OCI-LY7 (cell line): ENCODE data around the gene COL1A2. TPM values are rescaled to one million over a fixed set of nuclear protein-coding genes. Genes with fewer than 3 reads are reported as not detected.

Source experiments
- BruUV-seq: library from RNA; stranded (reverse); fragments of 400-500 nt; replicated peaks from 2 replicates; lab custom pipeline; 2021; lab: Mats Ljungman, UMichigan
- CTCF ChIA-PET: fragments of 300-600 bp; sonication (Branson Sonifier 250); formaldehyde crosslinking; loops from one replicate; lab custom pipeline; 2022; ENCODE audit warnings: antibody characterized with exemption; ENCODE audit not compliant: unreplicated experiment; lab: Charles Lee
- POLR2A ChIA-PET: fragments of 300-600 bp; sonication (Branson Sonifier 250); formaldehyde crosslinking; loops from one replicate; lab custom pipeline; 2022; ENCODE audit warnings: antibody characterized with exemption; lab: Charles Lee
- DNase-seq: peaks from one replicate; pipeline ENCODE4 v3.0.0-alpha.2; 2015; ENCODE audit warnings: low spot score
- H2AFZ ChIP-seq: fragments of 200-600 bp; sonication (generic), shearing (Covaris generic); 2 replicates; pipeline ENCODE4 v1.6.1; 2014; ENCODE audit warnings: mild to moderate bottlenecking, antibody characterized with exemption, low read length, moderate library complexity
- H3K27ac ChIP-seq: fragments of 200-600 bp; sonication (generic); 2 replicates; pipeline ENCODE4 v1.5.1; 2014; ENCODE audit warnings: mixed run types, low read depth, mild to moderate bottlenecking, moderate library complexity, low read length, inconsistent platforms; ENCODE audit not compliant: poor library complexity, severe bottlenecking
- H3K36me3 ChIP-seq: fragments of 200-600 bp; sonication (generic); 2 replicates; pipeline ENCODE4 v1.6.1; 2014; ENCODE audit warnings: mild to moderate bottlenecking, antibody characterized with exemption, low read length, moderate library complexity, mixed read lengths; ENCODE audit not compliant: insufficient read depth
- H3K4me1 ChIP-seq: fragments of 200-600 bp; sonication (generic); 2 replicates; pipeline ENCODE4 v1.5.1; 2014; ENCODE audit warnings: mild to moderate bottlenecking, low read length; ENCODE audit not compliant: insufficient read depth, poor library complexity, severe bottlenecking
- H3K4me2 ChIP-seq: fragments of 200-600 bp; sonication (generic); 2 replicates; pipeline ENCODE4 v1.6.1; 2014; ENCODE audit warnings: mild to moderate bottlenecking, low read length
- H3K4me3 ChIP-seq: fragments of 200-600 bp; sonication (generic); 2 replicates; pipeline ENCODE4 v1.5.1; 2014; ENCODE audit warnings: mild to moderate bottlenecking, low read depth, low read length; ENCODE audit not compliant: poor library complexity, severe bottlenecking
- H3K79me2 ChIP-seq: fragments of 200-600 bp; sonication (generic); 2 replicates; pipeline ENCODE4 v1.6.1; 2016; ENCODE audit warnings: low read depth, mild to moderate bottlenecking, low read length, moderate library complexity, mixed read lengths; ENCODE audit not compliant: insufficient read depth
- H3K9me2 ChIP-seq: fragments of 200-600 bp; sonication (generic); 2 replicates; pipeline ENCODE4 v1.6.1; 2016; ENCODE audit warnings: mild to moderate bottlenecking, low read length, mixed read lengths; ENCODE audit not compliant: insufficient read depth
- H3K9me3 ChIP-seq: fragments of 200-600 bp; sonication (generic); 2 replicates; pipeline ENCODE4 v1.6.1; 2014; ENCODE audit warnings: mild to moderate bottlenecking, mixed run types, low read length, mixed read lengths
- H4K20me1 ChIP-seq: fragments of 200-600 bp; sonication (generic); 2 replicates; pipeline ENCODE4 v1.6.1; 2014; ENCODE audit warnings: mild to moderate bottlenecking, antibody characterized with exemption, low read length, moderate library complexity, mixed read lengths; ENCODE audit not compliant: insufficient read depth
- CTCF ChIP-seq: fragments of 200-600 bp; sonication (generic); conservative IDR thresholded peaks from 2 replicates; pipeline ENCODE4 v1.5.1; 2014; ENCODE audit warnings: mild to moderate bottlenecking, antibody characterized with exemption, low read length, moderate library complexity, mixed read lengths
- EZH2phosphoT487 ChIP-seq: fragments of 200-600 bp; sonication (generic); IDR thresholded peaks from 2 replicates; pipeline ENCODE4 v1.6.1; 2018; ENCODE audit warnings: low read depth, borderline replicate concordance, mild to moderate bottlenecking, mixed run types, antibody characterized with exemption, low read length, moderate library complexity, mixed read lengths
- intact Hi-C: fragments of 100-400 bp; cut with micrococcal nuclease; formaldehyde crosslinking; loops from one replicate; pipeline ENCODE4 v1.10.0; 2022; ENCODE audit not compliant: unreplicated experiment
- total RNA-seq, 2 experiments: library from RNA; depleted of rRNA in 1 of 2; stranded (reverse); fragments of >200 nt in 1 of 2; shearing (Covaris generic) in 1 of 2; gene quantifications; 2 replicates each; pipeline ENCODE4 v1.2.3, GENCODE V29; 2014 to 2022

COL1A2 gene
- total RNA-seq, 2 experiments from 2014 or later, result not detected

GRCh38 chr7:94389381-94389780, 5.3 kb upstream of the COL1A2 start:
- CTCF ChIA-PET, result no interaction called here
- H3K4me3 ChIP-seq, result no peak overlapping the region
- no peaks in the 10 kb centered on the region for H3K36me3 ChIP-seq
- POLR2A ChIA-PET, result interaction anchor here (1.1 kb wide), 1 partner anchor 12 kb away, joined by 4 read pairs; no protein-coding TSS in a partner anchor
- H3K9me2 ChIP-seq, result no peaks in the 10 kb centered on the region
- H4K20me1 ChIP-seq, result no peaks in the 10 kb centered on the region
- H3K79me2 ChIP-seq, result no peaks in the 10 kb centered on the region
- no peak overlapping the region for H2AFZ ChIP-seq
- H3K27ac ChIP-seq, result no peak overlapping the region
- H3K4me2 ChIP-seq, result no peak overlapping the region
- no peak for TF ChIP-seq EZH2phosphoT487
- no peak for TF ChIP-seq CTCF
- intact Hi-C loops, result no loop called here
- DNase-seq, result no peak
- BruUV-seq, result no TSS peak
- no peaks in the 10 kb centered on the region for H3K4me1 ChIP-seq
- no peaks in the 10 kb centered on the region for H3K9me3 ChIP-seq

GRCh38 chr7:94391726-94392392, 2.8 kb upstream of the COL1A2 start:
- no peaks in the 10 kb centered on the region for H3K4me1 ChIP-seq
- intact Hi-C loops, result loop anchor here (10.0 kb wide), 1 partner anchor 307 kb away; no protein-coding TSS in a partner anchor
- DNase-seq, result no peak
- H3K79me2 ChIP-seq, result no peaks in the 10 kb centered on the region
- BruUV-seq, result no TSS peak
- POLR2A ChIA-PET, result interaction anchor here (0.7 kb wide), 1 partner anchor 724 kb away, joined by 3 read pairs; no protein-coding TSS in a partner anchor
- no peak overlapping the region for H2AFZ ChIP-seq
- TF ChIP-seq EZH2phosphoT487 (no peak), CTCF (no peak)
- no peaks in the 10 kb centered on the region for H3K9me2 ChIP-seq
- CTCF ChIA-PET, result no interaction called here
- no peaks in the 10 kb centered on the region for H3K36me3 ChIP-seq
- no peaks in the 10 kb centered on the region for H4K20me1 ChIP-seq
- no peak overlapping the region for H3K27ac ChIP-seq
- H3K9me3 ChIP-seq, result no peaks in the 10 kb centered on the region
- no peak overlapping the region for H3K4me3 ChIP-seq
- no peak overlapping the region for H3K4me2 ChIP-seq

- Histone ChIP-seq H3K79me2 (no peaks in the 10 kb centered on the region), H3K9me2 (no peaks in the 10 kb centered on the region), H3K4me1 (no peaks in the 10 kb centered on the region), H2AFZ (no peak overlapping the region), H3K9me3 (no peaks in the 10 kb centered on the region), H3K27ac (no peak overlapping the region), H4K20me1 (no peaks in the 10 kb centered on the region), H3K4me2 (no peak overlapping the region), H3K36me3 (no peaks in the 10 kb centered on the region), H3K4me3 (no peak overlapping the region)
- ChIA-PET POLR2A (interaction anchor here (0.7 kb wide), 1 partner anchor 724 kb away, joined by 3 read pairs; no protein-coding TSS in a partner anchor), CTCF (no interaction called here)
- no TSS peak for BruUV-seq
- intact Hi-C loops, result loop anchor here (10.0 kb wide), 1 partner anchor 308 kb away; no protein-coding TSS in a partner anchor
- TF ChIP-seq CTCF (no peak), EZH2phosphoT487 (no peak)
- DNase-seq, result no peak
Measured at GRCh38 chr7:94392393-94392786, 2.3 kb upstream of the COL1A2 start.
